ENCODE data around the gene SORT1.
A peak's percentile ranks its signal among the peaks of the same experiment; 100 is the strongest.

SORT1 gene

DNA sequence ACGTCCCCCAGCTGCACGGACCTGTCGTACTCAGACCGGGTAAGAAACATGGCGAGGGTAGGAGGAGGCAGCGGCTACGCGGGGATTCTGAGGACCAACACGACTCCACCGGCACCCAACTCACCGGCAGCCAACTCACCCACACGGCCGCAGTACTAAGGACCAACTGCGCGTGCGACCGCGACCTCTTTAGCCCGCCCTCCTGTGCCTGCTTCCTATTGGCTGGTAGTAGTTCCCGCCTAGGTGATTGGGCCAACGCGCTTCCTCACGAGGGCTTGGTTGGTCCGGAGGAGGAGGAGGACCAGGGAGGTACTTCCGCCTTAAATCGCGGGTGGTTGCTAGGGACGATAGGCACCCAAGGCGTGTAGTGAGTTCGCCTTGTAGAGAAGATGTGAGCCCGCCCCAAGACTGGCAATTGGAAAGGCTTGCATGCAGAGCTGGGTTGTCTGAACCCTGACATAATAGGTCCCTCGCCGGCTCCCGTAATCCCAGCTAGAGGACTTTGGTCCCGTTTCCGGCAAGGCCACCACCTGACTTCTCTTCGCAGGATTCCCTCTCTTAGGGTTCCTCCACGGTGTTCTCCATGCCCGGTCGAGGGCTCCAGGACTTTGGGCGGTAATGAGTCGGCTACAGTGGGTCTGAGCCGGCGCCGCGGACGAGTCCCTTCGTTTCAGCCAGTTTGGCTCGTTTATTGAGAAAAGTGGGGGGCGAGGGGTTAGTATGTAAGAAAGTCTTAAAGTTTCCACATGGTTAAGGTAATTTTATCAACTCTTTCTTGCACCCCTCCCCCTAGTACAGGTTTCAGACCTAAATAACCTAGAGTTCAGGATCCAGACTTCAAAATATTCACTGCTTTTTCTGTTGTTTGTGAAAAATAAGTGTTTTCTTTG is 28.8 kb upstream of the SORT1 start, which contains the start of gene PSMA5:
Gene PSMA5, minus strand, starts transcription at position 168 of the 890 bp plus-strand sequence. Its CDS starts 118 bp downstream, at position 50.
- TF ChIP-seq, protein P1, sequence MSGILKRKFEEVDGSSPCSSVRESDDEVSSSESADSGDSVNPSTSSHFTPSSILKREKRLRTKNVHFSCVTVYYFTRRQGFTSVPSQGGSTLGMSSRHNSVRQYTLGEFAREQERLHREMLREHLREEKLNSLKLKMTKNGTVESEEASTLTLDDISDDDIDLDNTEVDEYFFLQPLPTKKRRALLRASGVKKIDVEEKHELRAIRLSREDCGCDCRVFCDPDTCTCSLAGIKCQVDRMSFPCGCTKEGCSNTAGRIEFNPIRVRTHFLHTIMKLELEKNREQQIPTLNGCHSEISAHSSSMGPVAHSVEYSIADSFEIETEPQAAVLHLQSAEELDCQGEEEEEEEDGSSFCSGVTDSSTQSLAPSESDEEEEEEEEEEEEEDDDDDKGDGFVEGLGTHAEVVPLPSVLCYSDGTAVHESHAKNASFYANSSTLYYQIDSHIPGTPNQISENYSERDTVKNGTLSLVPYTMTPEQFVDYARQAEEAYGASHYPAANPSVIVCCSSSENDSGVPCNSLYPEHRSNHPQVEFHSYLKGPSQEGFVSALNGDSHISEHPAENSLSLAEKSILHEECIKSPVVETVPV (CRISPR knock-in tag; IDR thresholded peaks at IDR 0.05) = no peak
- 0 out of 2 replicates have a peak, but pooled peaks have one; percentile 23 for TF ChIP-seq ZFP3 (CRISPR knock-in tag; IDR thresholded peaks at IDR 0.05)

DNA sequence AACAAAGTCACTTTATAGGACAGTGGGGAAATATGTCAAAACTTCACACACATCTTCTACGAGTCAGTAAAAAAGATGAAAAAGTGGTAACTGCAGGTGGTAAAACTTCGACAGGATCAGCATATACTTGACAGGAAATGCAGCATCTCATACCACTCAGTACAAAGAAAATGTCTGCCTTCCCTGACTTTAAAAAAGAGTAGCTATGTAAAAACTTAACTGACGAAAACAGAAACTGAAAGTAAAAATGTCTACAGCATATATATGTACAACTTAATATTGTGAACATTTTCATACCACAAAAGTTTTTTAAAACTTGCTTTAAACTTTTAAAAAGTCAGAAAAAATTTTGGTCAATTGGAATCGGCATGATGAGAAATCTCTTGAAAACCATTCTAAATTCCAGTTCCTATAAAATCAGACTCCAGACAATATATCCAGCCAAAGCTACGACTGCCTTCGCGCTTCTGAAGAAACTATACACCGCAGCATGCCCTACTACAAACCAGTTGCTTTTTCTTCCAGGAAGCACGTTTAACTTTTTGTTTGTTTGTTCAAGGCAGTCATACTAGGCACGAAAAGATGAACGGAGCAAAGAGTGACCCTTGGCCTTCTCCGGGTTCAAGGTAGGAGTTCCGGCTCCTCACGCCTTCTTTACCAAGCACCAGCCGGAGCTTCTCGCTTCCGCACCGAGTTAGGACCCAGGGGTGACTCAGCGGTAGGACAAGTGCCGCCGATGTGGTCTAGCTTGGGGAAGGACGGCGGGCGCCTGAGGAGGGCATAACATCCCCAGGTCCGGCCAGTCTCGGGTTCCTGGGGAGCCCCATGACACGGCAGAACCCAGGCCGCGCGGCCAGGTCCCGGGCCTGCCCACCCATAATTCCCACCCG is 27.9 kb upstream of the SORT1 start:
- TF ChIP-seq, protein P2, sequence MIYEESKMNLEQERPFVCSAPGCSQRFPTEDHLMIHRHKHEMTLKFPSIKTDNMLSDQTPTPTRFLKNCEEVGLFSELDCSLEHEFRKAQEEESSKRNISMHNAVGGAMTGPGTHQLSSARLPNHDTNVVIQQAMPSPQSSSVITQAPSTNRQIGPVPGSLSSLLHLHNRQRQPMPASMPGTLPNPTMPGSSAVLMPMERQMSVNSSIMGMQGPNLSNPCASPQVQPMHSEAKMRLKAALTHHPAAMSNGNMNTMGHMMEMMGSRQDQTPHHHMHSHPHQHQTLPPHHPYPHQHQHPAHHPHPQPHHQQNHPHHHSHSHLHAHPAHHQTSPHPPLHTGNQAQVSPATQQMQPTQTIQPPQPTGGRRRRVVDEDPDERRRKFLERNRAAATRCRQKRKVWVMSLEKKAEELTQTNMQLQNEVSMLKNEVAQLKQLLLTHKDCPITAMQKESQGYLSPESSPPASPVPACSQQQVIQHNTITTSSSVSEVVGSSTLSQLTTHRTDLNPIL (CRISPR knock-in tag; IDR thresholded peaks at IDR 0.05; ENCODE audit: low read depth) = no peak
- TF ChIP-seq ZFP3 (CRISPR knock-in tag; IDR thresholded peaks at IDR 0.05) (no peak), PPARA (CRISPR knock-in tag; IDR thresholded peaks at IDR 0.05; ENCODE audit: borderline replicate concordance) (no peak), ISL1 (CRISPR knock-in tag; IDR thresholded peaks at IDR 0.05) (no peak), CSDC2 (CRISPR knock-in tag; IDR thresholded peaks at IDR 0.05) (no peak), TCF4 (CRISPR knock-in tag; IDR thresholded peaks at IDR 0.05; ENCODE audit: borderline replicate concordance) (no peak), ZNF8 (CRISPR knock-in tag; IDR thresholded peaks at IDR 0.05) (no peak), OSR1 (CRISPR knock-in tag; IDR thresholded peaks at IDR 0.05) (no peak), GLIS3 (CRISPR knock-in tag; IDR thresholded peaks at IDR 0.05) (no peak), ZFP30 (CRISPR knock-in tag; IDR thresholded peaks at IDR 0.05) (no peak), ESRRG (CRISPR knock-in tag; IDR thresholded peaks at IDR 0.05) (no peak), ZC3H10 (CRISPR knock-in tag; IDR thresholded peaks at IDR 0.05) (no peak), BACH2 (CRISPR knock-in tag; IDR thresholded peaks at IDR 0.05; ENCODE audit: borderline replicate concordance) (no peak)
- TF ChIP-seq, protein P1 (CRISPR knock-in tag; IDR thresholded peaks at IDR 0.05) = no peak
- TF ChIP-seq, protein P3, sequence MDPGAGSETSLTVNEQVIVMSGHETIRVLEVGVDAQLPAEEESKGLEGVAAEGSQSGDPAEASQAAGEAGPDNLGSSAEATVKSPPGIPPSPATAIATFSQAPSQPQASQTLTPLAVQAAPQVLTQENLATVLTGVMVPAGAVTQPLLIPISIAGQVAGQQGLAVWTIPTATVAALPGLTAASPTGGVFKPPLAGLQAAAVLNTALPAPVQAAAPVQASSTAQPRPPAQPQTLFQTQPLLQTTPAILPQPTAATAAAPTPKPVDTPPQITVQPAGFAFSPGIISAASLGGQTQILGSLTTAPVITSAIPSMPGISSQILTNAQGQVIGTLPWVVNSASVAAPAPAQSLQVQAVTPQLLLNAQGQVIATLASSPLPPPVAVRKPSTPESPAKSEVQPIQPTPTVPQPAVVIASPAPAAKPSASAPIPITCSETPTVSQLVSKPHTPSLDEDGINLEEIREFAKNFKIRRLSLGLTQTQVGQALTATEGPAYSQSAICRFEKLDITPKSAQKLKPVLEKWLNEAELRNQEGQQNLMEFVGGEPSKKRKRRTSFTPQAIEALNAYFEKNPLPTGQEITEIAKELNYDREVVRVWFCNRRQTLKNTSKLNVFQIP (CRISPR knock-in tag; IDR thresholded peaks at IDR 0.05; ENCODE audit: borderline replicate concordance, low read depth) = no peak
- TF ChIP-seq, protein P4, sequence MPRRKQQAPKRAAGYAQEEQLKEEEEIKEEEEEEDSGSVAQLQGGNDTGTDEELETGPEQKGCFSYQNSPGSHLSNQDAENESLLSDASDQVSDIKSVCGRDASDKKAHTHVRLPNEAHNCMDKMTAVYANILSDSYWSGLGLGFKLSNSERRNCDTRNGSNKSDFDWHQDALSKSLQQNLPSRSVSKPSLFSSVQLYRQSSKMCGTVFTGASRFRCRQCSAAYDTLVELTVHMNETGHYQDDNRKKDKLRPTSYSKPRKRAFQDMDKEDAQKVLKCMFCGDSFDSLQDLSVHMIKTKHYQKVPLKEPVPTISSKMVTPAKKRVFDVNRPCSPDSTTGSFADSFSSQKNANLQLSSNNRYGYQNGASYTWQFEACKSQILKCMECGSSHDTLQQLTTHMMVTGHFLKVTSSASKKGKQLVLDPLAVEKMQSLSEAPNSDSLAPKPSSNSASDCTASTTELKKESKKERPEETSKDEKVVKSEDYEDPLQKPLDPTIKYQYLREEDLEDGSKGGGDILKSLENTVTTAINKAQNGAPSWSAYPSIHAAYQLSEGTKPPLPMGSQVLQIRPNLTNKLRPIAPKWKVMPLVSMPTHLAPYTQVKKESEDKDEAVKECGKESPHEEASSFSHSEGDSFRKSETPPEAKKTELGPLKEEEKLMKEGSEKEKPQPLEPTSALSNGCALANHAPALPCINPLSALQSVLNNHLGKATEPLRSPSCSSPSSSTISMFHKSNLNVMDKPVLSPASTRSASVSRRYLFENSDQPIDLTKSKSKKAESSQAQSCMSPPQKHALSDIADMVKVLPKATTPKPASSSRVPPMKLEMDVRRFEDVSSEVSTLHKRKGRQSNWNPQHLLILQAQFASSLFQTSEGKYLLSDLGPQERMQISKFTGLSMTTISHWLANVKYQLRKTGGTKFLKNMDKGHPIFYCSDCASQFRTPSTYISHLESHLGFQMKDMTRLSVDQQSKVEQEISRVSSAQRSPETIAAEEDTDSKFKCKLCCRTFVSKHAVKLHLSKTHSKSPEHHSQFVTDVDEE (CRISPR knock-in tag; IDR thresholded peaks at IDR 0.05) = no peak
- TF ChIP-seq, protein P5, sequence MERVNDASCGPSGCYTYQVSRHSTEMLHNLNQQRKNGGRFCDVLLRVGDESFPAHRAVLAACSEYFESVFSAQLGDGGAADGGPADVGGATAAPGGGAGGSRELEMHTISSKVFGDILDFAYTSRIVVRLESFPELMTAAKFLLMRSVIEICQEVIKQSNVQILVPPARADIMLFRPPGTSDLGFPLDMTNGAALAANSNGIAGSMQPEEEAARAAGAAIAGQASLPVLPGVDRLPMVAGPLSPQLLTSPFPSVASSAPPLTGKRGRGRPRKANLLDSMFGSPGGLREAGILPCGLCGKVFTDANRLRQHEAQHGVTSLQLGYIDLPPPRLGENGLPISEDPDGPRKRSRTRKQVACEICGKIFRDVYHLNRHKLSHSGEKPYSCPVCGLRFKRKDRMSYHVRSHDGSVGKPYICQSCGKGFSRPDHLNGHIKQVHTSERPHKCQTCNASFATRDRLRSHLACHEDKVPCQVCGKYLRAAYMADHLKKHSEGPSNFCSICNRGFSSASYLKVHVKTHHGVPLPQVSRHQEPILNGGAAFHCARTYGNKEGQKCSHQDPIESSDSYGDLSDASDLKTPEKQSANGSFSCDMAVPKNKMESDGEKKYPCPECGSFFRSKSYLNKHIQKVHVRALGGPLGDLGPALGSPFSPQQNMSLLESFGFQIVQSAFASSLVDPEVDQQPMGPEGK (CRISPR knock-in tag; IDR thresholded peaks at IDR 0.05; ENCODE audit: borderline replicate concordance) = no peak
- peak; percentile 53 for ATAC-seq

More for the DNA sequence above, 28.8 kb upstream of the SORT1 start, which contains the start of gene PSMA5:
- peak; percentile 99 for ATAC-seq

All from SK-N-SH treated with all-trans-retinoic acid at 6 μM for 48 hours (cell line).